ENCODE results near the gene FOXL3. TPM values are rescaled to one million over a fixed set of nuclear protein-coding genes. Genes with fewer than 3 reads are reported as not detected.

Gene FOXL3
- total RNA-seq, 1 experiment from 2014 or later: not detected

GRCh38 chr7:293681-294439 lies 3.9 kb downstream of the FOXL3 start:
- Histone ChIP-seq H4K5ac (ENCODE audit: insufficient read length, low read depth, low read length) (no peak overlapping the region), H3K18ac (ENCODE audit: insufficient read length, low read depth, low read length) (no peak overlapping the region), H2BK20ac (ENCODE audit: low read depth, low read length, poor library complexity, severe bottlenecking) (no peak overlapping the region), H3K4ac (ENCODE audit: low read depth, low read length) (no peak overlapping the region), H3K4me1 (ENCODE audit: insufficient read depth, low read length) (no peaks in the 10 kb centered on the region), H3T11ph (ENCODE audit: low read length) (no peak overlapping the region), H2AK5ac (ENCODE audit: insufficient read length, low read length) (no peak overlapping the region), H3K27me3 (ENCODE audit: insufficient read depth, low read length) (peaks cover 29% of the 10 kb centered on the region), H3K4me2 (ENCODE audit: insufficient read depth, insufficient read length, low read length) (no peak overlapping the region), H4K20me1 (ENCODE audit: control insufficient read depth, insufficient read depth, insufficient read length) (no peaks in the 10 kb centered on the region), H2AFZ (ENCODE audit: low read length) (no peak overlapping the region), H3K56ac (ENCODE audit: insufficient read length, low read depth, low read length) (no peak overlapping the region), H3K14ac (ENCODE audit: insufficient read depth, low read length) (no peak overlapping the region), H4K91ac (ENCODE audit: insufficient read length, low read depth, low read length) (no peak overlapping the region), H2BK12ac (ENCODE audit: insufficient read length, low read depth, low read length) (no peak overlapping the region), H3K79me1 (ENCODE audit: insufficient read depth, low read depth, low read length, poor library complexity, severe bottlenecking) (no peaks in the 10 kb centered on the region), H3K27ac (ENCODE audit: insufficient read length, low read depth, low read length) (no peak overlapping the region), H3K79me2 (ENCODE audit: insufficient read depth, low read length) (no peaks in the 10 kb centered on the region), H3K23me2 (ENCODE audit: insufficient read length, low read depth, low read length, poor library complexity, severe bottlenecking) (peaks cover 8% of the 10 kb centered on the region), H3K23ac (ENCODE audit: insufficient read length, low read depth, low read length) (no peak overlapping the region), H2BK5ac (ENCODE audit: insufficient read length, low read length) (no peak overlapping the region), H3K9me3 (ENCODE audit: control insufficient read depth, low read depth, low read length) (no peaks in the 10 kb centered on the region), H4K8ac (replicated peaks; ENCODE audit: insufficient read length, low read depth, low read length) (no peak overlapping the region), H3K9ac (ENCODE audit: extremely low read depth, insufficient read length, low read length) (no peak overlapping the region), H2BK120ac (ENCODE audit: low read depth, low read length, poor library complexity, severe bottlenecking) (no peak overlapping the region), H2BK15ac (ENCODE audit: low read depth, low read length) (no peak overlapping the region)
- peaks cover 0 to 5% of the 10 kb centered on the region in 2 experiments; a peak in 1 of 4 replicates for H3K4me1 Mint-ChIP-seq
- H3K4me3 Mint-ChIP-seq: no peak overlapping the region
- no peak for DNase-seq
- H3K27ac Mint-ChIP-seq: no peak overlapping the region; a peak in 1 of 7 replicates
- no peaks in the 10 kb centered on the region; a peak in 2 of 7 replicates for H3K36me3 Mint-ChIP-seq (ENCODE audit: insufficient read depth in 1 of 3, low read depth in 3 of 3)
- peaks cover 7% of the 10 kb centered on the region in 2 experiments for H3K9me3 Mint-ChIP-seq
- H3K27me3 Mint-ChIP-seq (ENCODE audit: low read depth): peaks cover 44% of the 10 kb centered on the region
- no peak for TF ChIP-seq CTCF (conservative IDR thresholded peaks at IDR 0.05)
- no CpG with 5 or more reads among the region's 23 CpGs for WGBS (ENCODE audit: extremely low coverage, insufficient read length, low lambda C conversion rate)
